Heart left ventricle (tissue), 16 donors: ENCODE data around the gene CD9. TPM values are rescaled to one million over a fixed set of nuclear protein-coding genes. Genes with fewer than 3 reads are reported as not detected.

Experiments
- ATAC-seq, 4 donors: fragments of 200-7000 bp; cut with Tn5 transposase; one replicate each; pipeline ENCODE4 v1.9.1; 2020 to 2022; ENCODE audit warnings: moderate library complexity in 4 of 4, mild to moderate bottlenecking in 3 of 4, moderate number of reproducible peaks in 1 of 4
- DNase-seq, 5 donors: peaks; one replicate each; pipeline ENCODE4 v3.0.0-alpha.2; 2020
- H3K27ac ChIP-seq, 12 donors: fragments of 200-600 bp; sonication (generic) in 4 of 12; one replicate each; pipeline versions ENCODE4 v1.5.0 to v1.8.0; 2016 to 2022; ENCODE audit warnings: mild to moderate bottlenecking in 2 of 12
- H3K27me3 ChIP-seq, 9 donors: fragments of 200-600 bp; sonication (generic) in 2 of 9; one replicate each; pipeline versions ENCODE4 v1.5.1 to v1.8.0; 2016 to 2022; ENCODE audit warnings: mild to moderate bottlenecking in 3 of 9
- H3K36me3 ChIP-seq, 9 donors: fragments of 200-600 bp; sonication (generic) in 2 of 9; one replicate each; pipeline versions ENCODE4 v1.5.0 to v1.8.0; 2018 to 2022; ENCODE audit warnings: mild to moderate bottlenecking in 2 of 9
- H3K4me1 ChIP-seq, 12 donors: fragments of 200-600 bp; sonication (generic) in 4 of 12; one replicate each; pipeline versions ENCODE4 v1.5.0 to v1.8.0; 2016 to 2022; ENCODE audit warnings: mild to moderate bottlenecking in 3 of 12
- H3K4me3 ChIP-seq, 12 donors: fragments of 200-600 bp; sonication (generic) in 4 of 12; one replicate each; pipeline versions ENCODE4 v1.5.0 to v1.8.0; 2017 to 2022; ENCODE audit warnings: mild to moderate bottlenecking in 9 of 12, moderate library complexity in 4 of 12
- H3K9me3 ChIP-seq, 12 donors: fragments of 200-600 bp; sonication (generic) in 4 of 12; one replicate each; pipeline versions ENCODE4 v1.5.0 to v1.8.0; 2016 to 2022; ENCODE audit warnings: mild to moderate bottlenecking in 1 of 12
- CTCF ChIP-seq, 12 donors: fragments of 200-600 bp; sonication (generic) in 4 of 12; IDR thresholded peaks; one replicate each; pipeline versions ENCODE4 v1.5.0 to v1.8.0; 2018 to 2022; ENCODE audit warnings: antibody characterized with exemption in 12 of 12, mild to moderate bottlenecking in 5 of 12
- POLR2A ChIP-seq, 2 donors: fragments of 450-650 bp; IDR thresholded peaks; one replicate each; pipeline ENCODE4 v1.6.1; 2017; ENCODE audit warnings: antibody characterized with exemption in 2 of 2, mild to moderate bottlenecking in 2 of 2, moderate library complexity in 2 of 2
- WGBS, 4 donors: extraction: QIAGEN DNeasy Blood & Tissue Kit in 2 of 4; methylation state at CpG; one replicate each; pipeline versions ENCODE4 v1.1.5 to v1.1.7; 2013 to 2018; 5-methylcytosine and 5-hydroxymethylcytosine counted together
- intact Hi-C, 10 donors: fragments of 100-400 bp; cut with DNase I; formaldehyde crosslinking; loops; one replicate each; pipeline versions ENCODE4 v1.11.1 to v1.14.2; 2022
- polyA plus RNA-seq, 2 donors: library from polyadenylated mRNA; stranded (reverse); fragments of 200-250 nt; gene quantifications; one replicate each; pipeline ENCODE4 v1.2.3, GENCODE V29; 2013
- total RNA-seq, 9 donors: library from RNA; depleted of rRNA in 2 of 9; stranded (reverse); fragments of >200 nt in 2 of 9; fragmentation: NEBNext Ultra II Directional in 3 of 9; extraction: Animal tissue kit (Norgen Biotek cat#: 25700) in 3 of 9; gene quantifications; one replicate each; pipeline versions ENCODE4 v1.1.0 to v1.2.4, GENCODE V29; 2016 to 2023
- donor health status: ischemic (EF 13 %, LVEDD 7.1; RV severe dilation, severe dysfunction).
- donor health status: healthy with polysubstance abuse.
- donor health status: DM: no; HTN: yes; CAD: no.
- donor health status: DM: no; HTN: no; CAD: no.
- donor health status: ischemic (EF 25% LVEDD 6.9; RV normal size, moderate dysfunction).
- donor health status: ischemic (EF 25% LVEDD 5.7; RV mildly dilated, moderate dysfunction).
- donor health status: healthy.
- donor health status: DM: yes; HTN: yes; CAD: no.
- donor health status: ischemic (EF 35%, LVEDD 5.7; RV mildly dilated, moderate dysfunction).
- donor health status: nonischemic (EF 11% LVEDD 7.7; RV severe dilation, severe dysfunction).
- donor health status: DM: yes; HTN: yes; CAD: no.
- donor health status: PGD.
- donor health status: ischemic (EF 29% LVEDD 5.4; RV normal size, mild dysfunction).
- donor health status: nonischemic (EF 23%, LVEDD 6.1; RV moderate dilation, normal function).

The CD9 gene
- total and polyA plus RNA-seq, 11 donors = 29.9 to 96.1 (median 56.4) TPM

DNA sequence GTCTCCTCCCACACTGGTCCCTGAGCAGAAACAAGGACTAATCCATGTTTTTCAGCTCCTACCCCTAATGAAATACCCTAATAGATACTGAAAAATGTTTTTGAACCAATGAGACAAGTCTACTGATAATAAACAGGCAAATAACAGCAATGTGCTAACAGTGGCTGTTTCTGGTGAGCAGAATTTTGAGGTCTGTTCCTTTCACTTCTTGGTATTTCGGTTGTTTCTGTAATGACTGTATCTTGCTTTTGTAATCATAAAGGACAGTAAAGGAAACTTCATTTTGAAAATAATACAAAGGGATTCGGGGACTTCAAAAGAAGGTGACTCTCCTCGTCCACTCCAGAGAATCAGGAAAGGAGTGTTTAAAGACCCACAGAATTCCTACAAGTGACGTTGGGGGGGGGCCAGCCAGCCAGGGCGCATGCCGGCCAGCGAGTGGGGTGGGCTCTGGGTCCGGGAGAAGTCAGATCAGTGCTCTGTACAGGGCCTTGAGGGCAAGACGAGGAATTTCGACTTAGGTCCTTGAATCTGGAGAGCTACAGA, 1.1 kb upstream of the CD9 start:
- Histone ChIP-seq H3K9me3 (no peaks in the 10 kb centered on the region), H3K4me3 (peak overlapping the region in 10 of 12 donors; percentile 51 to 98 (median 85)), H3K36me3 (peaks cover 0 to 2% (median 0%) of the 10 kb centered on the region in 9 donors), H3K4me1 (peaks cover 0 to 64% (median 28%) of the 10 kb centered on the region in 12 donors), H3K27ac (peak overlapping the region; percentile 71 to 99 (median 94)), H3K27me3 (peaks cover 0 to 20% (median 0%) of the 10 kb centered on the region in 9 donors)
- no peak for DNase-seq
- WGBS, 4 donors = 60 to 67% (median 65%) methylated on average over 10 of the region's 10 CpGs
- intact Hi-C loops = loop anchor here in 8 of 10 donors (2.0 to 10.0 kb wide), 8 partner anchors 30 to 214 kb away; no protein-coding TSS in a partner anchor
- ATAC-seq = peak in 1 of 4 donors; percentile 4
- TF ChIP-seq POLR2A (IDR thresholded peaks at IDR 0.05) (no peak), CTCF (IDR thresholded peaks at IDR 0.05) (no peak)

DNA sequence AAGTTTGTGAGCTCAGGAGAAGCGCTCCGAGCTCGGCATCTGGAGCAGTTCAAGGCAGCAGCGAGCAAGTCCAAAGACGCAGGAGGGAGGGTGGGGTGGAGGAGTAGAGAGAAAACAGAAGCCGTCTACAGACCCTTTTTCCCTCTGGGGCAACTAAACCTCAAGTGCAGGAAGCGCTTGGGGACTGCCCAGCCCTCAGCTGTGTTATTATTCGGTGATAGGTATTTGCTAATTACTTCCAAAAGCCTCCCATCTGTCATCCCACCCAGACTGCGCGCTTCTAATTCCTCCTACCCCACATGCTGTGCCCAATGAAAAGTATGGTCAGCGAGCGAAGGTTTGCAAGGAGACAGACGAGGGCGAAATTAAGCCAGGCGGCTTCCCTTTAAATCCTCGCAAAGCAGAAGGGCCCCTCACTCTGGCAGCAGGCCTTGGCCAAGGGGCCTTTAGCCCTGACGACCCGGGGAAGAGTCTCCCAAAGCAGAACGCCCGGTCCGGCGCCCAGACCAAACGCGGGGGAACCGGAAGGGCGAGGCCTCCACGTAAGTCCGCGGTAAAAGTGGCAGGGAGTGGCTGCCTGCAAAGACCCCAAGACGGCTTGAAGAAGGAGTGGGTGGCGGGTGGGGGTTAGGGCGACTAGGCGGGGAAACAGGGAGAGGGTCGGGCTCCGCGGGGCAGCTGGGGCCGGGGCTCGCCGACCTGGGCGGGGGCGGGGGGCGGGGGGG, 507 bp upstream of the CD9 start:
- H3K27ac ChIP-seq = peak overlapping the region; percentile 71 to 99 (median 94)
- ATAC-seq (peak; percentile 6 to 29 (median 15)), DNase-seq (peak in 4 of 5 donors; percentile 59 to 69 (median 66))
- H3K4me3 ChIP-seq = peak overlapping the region in 11 of 12 donors; percentile 12 to 98 (median 84)
- 14 to 42% (median 29%) methylated on average over 14 to 42 of the region's 42 CpGs for WGBS, 4 donors
- H3K9me3 ChIP-seq = no peaks in the 10 kb centered on the region
- TF ChIP-seq CTCF (IDR thresholded peaks at IDR 0.05) = no peak
- no peak for TF ChIP-seq POLR2A (IDR thresholded peaks at IDR 0.05)
- intact Hi-C loops = loop anchor here in 8 of 10 donors (2.0 to 10.0 kb wide), 9 partner anchors 29 to 215 kb away; no protein-coding TSS in a partner anchor
- H3K27me3 ChIP-seq = peaks cover 0 to 20% (median 0%) of the 10 kb centered on the region in 9 donors
- peaks cover 0 to 6% (median 0%) of the 10 kb centered on the region in 9 donors for H3K36me3 ChIP-seq
- H3K4me1 ChIP-seq = peaks cover 0 to 70% (median 34%) of the 10 kb centered on the region in 12 donors

DNA sequence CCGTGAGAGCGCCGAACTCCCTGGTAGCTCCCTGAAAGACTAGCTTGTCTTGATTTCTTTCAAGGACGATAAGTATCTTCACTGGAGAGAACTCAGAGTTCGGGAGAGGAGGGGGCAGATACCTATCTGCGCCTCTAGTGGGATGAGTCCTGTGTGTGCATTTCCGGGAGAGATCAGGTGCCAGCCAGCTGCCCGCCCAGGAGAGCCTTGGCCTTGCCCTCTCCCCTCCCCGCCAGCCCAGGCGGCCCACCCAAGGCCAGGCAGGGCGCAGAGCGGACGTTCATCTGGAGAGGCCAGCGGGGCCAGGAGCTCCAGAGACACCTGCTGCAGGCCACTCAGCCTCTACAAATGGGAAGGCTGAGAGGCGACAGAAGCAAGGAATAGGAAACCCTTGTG, 1.0 kb downstream of the CD9 start:
- ATAC-seq (peak in 3 of 4 donors; percentile 3 to 7 (median 6)), DNase-seq (peak in 1 of 5 donors; percentile 43)
- intact Hi-C loops = loop anchor here in 2 of 10 donors (2.0 kb wide), 1 partner anchor 32 kb away; no protein-coding TSS in a partner anchor
- peaks cover 0 to 76% (median 45%) of the 10 kb centered on the region in 12 donors for H3K4me1 ChIP-seq
- H3K36me3 ChIP-seq = peaks cover 0 to 6% (median 0%) of the 10 kb centered on the region in 9 donors
- 6 to 29% (median 23%) methylated on average over 6 to 15 of the region's 15 CpGs for WGBS, 4 donors
- H3K27me3 ChIP-seq = peaks cover 0 to 20% (median 0%) of the 10 kb centered on the region in 9 donors
- no peak for TF ChIP-seq POLR2A (IDR thresholded peaks at IDR 0.05)
- no peak for TF ChIP-seq CTCF (IDR thresholded peaks at IDR 0.05)
- no peaks in the 10 kb centered on the region for H3K9me3 ChIP-seq
- peak overlapping the region; percentile 56 to 98 (median 82) for H3K4me3 ChIP-seq
- H3K27ac ChIP-seq = peak overlapping the region; percentile 81 to 99 (median 94)

GRCh38 chr12:6201826-6202225, 1.6 kb downstream of the CD9 start:
- ATAC-seq (no peak), DNase-seq (no peak)
- peak overlapping the region; percentile 81 to 99 (median 94) for H3K27ac ChIP-seq
- intact Hi-C loops = loop anchor here in 2 of 10 donors (2.0 kb wide), 1 partner anchor 31 kb away; no protein-coding TSS in a partner anchor
- peaks cover 0 to 6% (median 0%) of the 10 kb centered on the region in 9 donors for H3K36me3 ChIP-seq
- WGBS, 4 donors = 70 to 81% (median 76%) methylated on average over 3 of the region's 3 CpGs
- TF ChIP-seq CTCF (IDR thresholded peaks at IDR 0.05) (no peak), POLR2A (IDR thresholded peaks at IDR 0.05) (no peak)
- peaks cover 0 to 20% (median 0%) of the 10 kb centered on the region in 9 donors for H3K27me3 ChIP-seq
- peak overlapping the region; percentile 56 to 98 (median 82) for H3K4me3 ChIP-seq
- no peaks in the 10 kb centered on the region for H3K9me3 ChIP-seq
- H3K4me1 ChIP-seq = peaks cover 4 to 80% (median 50%) of the 10 kb centered on the region in 12 donors
